Measurements from ENCODE around the gene GATC. TPM values are rescaled to one million over a fixed set of nuclear protein-coding genes. Genes with fewer than 3 reads are reported as not detected.

The GATC gene
- total RNA-seq, 2 experiments from 2014 or later, result 35.8 to 37.6 TPM

GRCh38 chr12:120463712-120464111 is 17.5 kb downstream of the GATC start:
- Histone ChIP-seq H3K4me3 (ENCODE audit: low read depth, low read length, poor library complexity, severe bottlenecking) (no peak overlapping the region), H3K4me2 (ENCODE audit: low read length) (no peak overlapping the region), H3K9me2 (ENCODE audit: insufficient read depth, low read length) (no peaks in the 10 kb centered on the region), H3K79me2 (ENCODE audit: insufficient read depth, low read depth, low read length) (peaks cover 59% of the 10 kb centered on the region), H4K20me1 (ENCODE audit: insufficient read depth, low read length) (peaks cover 38% of the 10 kb centered on the region), H2AFZ (ENCODE audit: low read length) (no peak overlapping the region), H3K9me3 (ENCODE audit: low read length) (no peaks in the 10 kb centered on the region), H3K36me3 (ENCODE audit: insufficient read depth, low read length) (peaks cover 98% of the 10 kb centered on the region), H3K4me1 (ENCODE audit: insufficient read depth, low read length, poor library complexity, severe bottlenecking) (peaks cover 23% of the 10 kb centered on the region), H3K27ac (ENCODE audit: low read depth, low read length, poor library complexity, severe bottlenecking) (no peak overlapping the region)
- CTCF ChIA-PET (ENCODE audit: unreplicated experiment), result no interaction called here
- DNase-seq (ENCODE audit: low spot score), result no peak
- intact Hi-C loops (cut with micrococcal nuclease; ENCODE audit: unreplicated experiment), result no loop called here
- POLR2A ChIA-PET, result no interaction called here
- BruUV-seq (replicated peaks), result no TSS peak
- TF ChIP-seq EZH2phosphoT487 (IDR thresholded peaks at IDR 0.05; ENCODE audit: borderline replicate concordance, low read depth, low read length), result no peak
- TF ChIP-seq, protein P1, sequence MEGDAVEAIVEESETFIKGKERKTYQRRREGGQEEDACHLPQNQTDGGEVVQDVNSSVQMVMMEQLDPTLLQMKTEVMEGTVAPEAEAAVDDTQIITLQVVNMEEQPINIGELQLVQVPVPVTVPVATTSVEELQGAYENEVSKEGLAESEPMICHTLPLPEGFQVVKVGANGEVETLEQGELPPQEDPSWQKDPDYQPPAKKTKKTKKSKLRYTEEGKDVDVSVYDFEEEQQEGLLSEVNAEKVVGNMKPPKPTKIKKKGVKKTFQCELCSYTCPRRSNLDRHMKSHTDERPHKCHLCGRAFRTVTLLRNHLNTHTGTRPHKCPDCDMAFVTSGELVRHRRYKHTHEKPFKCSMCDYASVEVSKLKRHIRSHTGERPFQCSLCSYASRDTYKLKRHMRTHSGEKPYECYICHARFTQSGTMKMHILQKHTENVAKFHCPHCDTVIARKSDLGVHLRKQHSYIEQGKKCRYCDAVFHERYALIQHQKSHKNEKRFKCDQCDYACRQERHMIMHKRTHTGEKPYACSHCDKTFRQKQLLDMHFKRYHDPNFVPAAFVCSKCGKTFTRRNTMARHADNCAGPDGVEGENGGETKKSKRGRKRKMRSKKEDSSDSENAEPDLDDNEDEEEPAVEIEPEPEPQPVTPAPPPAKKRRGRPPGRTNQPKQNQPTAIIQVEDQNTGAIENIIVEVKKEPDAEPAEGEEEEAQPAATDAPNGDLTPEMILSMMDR (conservative IDR thresholded peaks at IDR 0.05; ENCODE audit: low read length), result no peak

DNA sequence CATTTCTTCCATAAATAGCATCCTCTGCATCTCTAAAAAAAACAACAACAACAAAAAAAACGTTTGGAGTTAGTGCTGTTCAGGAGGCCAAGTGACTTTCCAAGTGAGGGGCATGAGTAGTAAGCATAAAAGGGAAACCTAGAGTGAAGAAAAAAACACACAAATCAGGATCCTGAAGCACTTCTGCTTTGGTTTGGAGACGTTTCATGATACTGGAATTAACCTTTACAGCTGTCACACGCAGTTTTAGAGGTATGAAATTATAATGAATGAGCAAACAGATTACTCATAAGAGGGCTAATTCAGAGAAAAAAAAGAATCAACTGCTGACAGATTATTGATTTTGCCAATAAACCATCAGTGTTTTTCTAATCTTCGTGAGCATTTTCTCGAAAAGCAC is 19.5 kb downstream of the GATC start:
- Histone ChIP-seq H3K27ac (ENCODE audit: low read depth, low read length, poor library complexity, severe bottlenecking) (no peak overlapping the region), H4K20me1 (ENCODE audit: insufficient read depth, low read length) (peaks cover 38% of the 10 kb centered on the region), H2AFZ (ENCODE audit: low read length) (no peak overlapping the region), H3K79me2 (ENCODE audit: insufficient read depth, low read depth, low read length) (peaks cover 67% of the 10 kb centered on the region), H3K36me3 (ENCODE audit: insufficient read depth, low read length) (peaks cover 81% of the 10 kb centered on the region), H3K9me2 (ENCODE audit: insufficient read depth, low read length) (no peaks in the 10 kb centered on the region), H3K9me3 (ENCODE audit: low read length) (no peaks in the 10 kb centered on the region), H3K4me3 (ENCODE audit: low read depth, low read length, poor library complexity, severe bottlenecking) (no peak overlapping the region), H3K4me2 (ENCODE audit: low read length) (no peak overlapping the region), H3K4me1 (ENCODE audit: insufficient read depth, low read length, poor library complexity, severe bottlenecking) (peaks cover 34% of the 10 kb centered on the region)
- no peak for DNase-seq (ENCODE audit: low spot score)
- TF ChIP-seq EZH2phosphoT487 (IDR thresholded peaks at IDR 0.05; ENCODE audit: borderline replicate concordance, low read depth, low read length), result no peak
- TF ChIP-seq, protein P1 (conservative IDR thresholded peaks at IDR 0.05; ENCODE audit: low read length), result no peak
- ChIA-PET POLR2A (interaction anchor here (0.6 to 2.0 kb wide), 3 partner anchors 31 to 468 kb away, joined by 4 read pairs; no protein-coding TSS in a partner anchor), CTCF (ENCODE audit: unreplicated experiment) (no interaction called here)
- intact Hi-C loops (cut with micrococcal nuclease; ENCODE audit: unreplicated experiment), result loop anchor here (2.0 kb wide), 1 partner anchor 27 kb away; the partner anchor contains the start of gene COX6A1
- no TSS peak for BruUV-seq (replicated peaks)

- DNase-seq (ENCODE audit: low spot score), result peak; percentile 64
- POLR2A ChIA-PET, result interaction anchor here (1.7 to 2.0 kb wide), 2 partner anchors 8 to 30 kb away, joined by 4 to 5 read pairs; no protein-coding TSS in a partner anchor
- peaks cover 38% of the 10 kb centered on the region for H4K20me1 ChIP-seq (ENCODE audit: insufficient read depth, low read length)
- no peaks in the 10 kb centered on the region for H3K9me3 ChIP-seq (ENCODE audit: low read length)
- peaks cover 71% of the 10 kb centered on the region for H3K36me3 ChIP-seq (ENCODE audit: insufficient read depth, low read length)
- BruUV-seq (replicated peaks), result no TSS peak
- peak overlapping the region; percentile 18 for H3K4me3 ChIP-seq (ENCODE audit: low read depth, low read length, poor library complexity, severe bottlenecking)
- H3K9me2 ChIP-seq (ENCODE audit: insufficient read depth, low read length), result no peaks in the 10 kb centered on the region
- peaks cover 67% of the 10 kb centered on the region for H3K79me2 ChIP-seq (ENCODE audit: insufficient read depth, low read depth, low read length)
- no peak for TF ChIP-seq EZH2phosphoT487 (IDR thresholded peaks at IDR 0.05; ENCODE audit: borderline replicate concordance, low read depth, low read length)
- TF ChIP-seq, protein P1 (conservative IDR thresholded peaks at IDR 0.05; ENCODE audit: low read length), result peak; percentile 82
- intact Hi-C loops (cut with micrococcal nuclease; ENCODE audit: unreplicated experiment), result loop anchor here (2.0 kb wide), 1 partner anchor 28 kb away; the partner anchor contains the start of gene COX6A1
- CTCF ChIA-PET (ENCODE audit: unreplicated experiment), result interaction anchor here (0.6 to 1.0 kb wide), 2 partner anchors 14 to 37 kb away, joined by 3 to 6 read pairs; no protein-coding TSS in a partner anchor
- H3K4me1 ChIP-seq (ENCODE audit: insufficient read depth, low read length, poor library complexity, severe bottlenecking), result peaks cover 42% of the 10 kb centered on the region
- H2AFZ ChIP-seq (ENCODE audit: low read length), result no peak overlapping the region
- no peak overlapping the region for H3K27ac ChIP-seq (ENCODE audit: low read depth, low read length, poor library complexity, severe bottlenecking)
- peak overlapping the region; percentile 100 for H3K4me2 ChIP-seq (ENCODE audit: low read length)
These were observed 20.5 kb downstream of the GATC start for GRCh38 chr12:120466560-120467315.

All from OCI-LY7 (cell line).